Measurements from ENCODE around the gene SNED1. TPM values are rescaled to one million over a fixed set of nuclear protein-coding genes. Genes with fewer than 3 reads are reported as not detected.

Gene SNED1
- total RNA-seq, 2 experiments from 2014 or later: 2.8 to 13.6 TPM

GRCh38 chr2:240967681-240968621 is 30.5 kb upstream of the SNED1 start:
- no peak overlapping the region for H3K4me2 ChIP-seq (ENCODE audit: low read length)
- intact Hi-C loops (cut with micrococcal nuclease; ENCODE audit: unreplicated experiment): no loop called here
- H3K4me3 ChIP-seq (ENCODE audit: low read depth, low read length, poor library complexity, severe bottlenecking): no peak overlapping the region
- no peak for DNase-seq (ENCODE audit: low spot score)
- POLR2A ChIA-PET: no interaction called here
- no peaks in the 10 kb centered on the region for H3K9me2 ChIP-seq (ENCODE audit: insufficient read depth, low read length)
- H2AFZ ChIP-seq (ENCODE audit: low read length): no peak overlapping the region
- no peaks in the 10 kb centered on the region for H3K9me3 ChIP-seq (ENCODE audit: low read length)
- no peaks in the 10 kb centered on the region for H3K4me1 ChIP-seq (ENCODE audit: insufficient read depth, low read length, poor library complexity, severe bottlenecking)
- TF ChIP-seq EZH2phosphoT487 (IDR thresholded peaks at IDR 0.05; ENCODE audit: borderline replicate concordance, low read depth, low read length) (no peak), CTCF (conservative IDR thresholded peaks at IDR 0.05; ENCODE audit: low read length) (no peak)
- H3K36me3 ChIP-seq (ENCODE audit: insufficient read depth, low read length): no peaks in the 10 kb centered on the region
- H3K79me2 ChIP-seq (ENCODE audit: insufficient read depth, low read depth, low read length): no peaks in the 10 kb centered on the region
- CTCF ChIA-PET (ENCODE audit: unreplicated experiment): no interaction called here
- no TSS peak for BruUV-seq (replicated peaks)
- no peak overlapping the region for H3K27ac ChIP-seq (ENCODE audit: low read depth, low read length, poor library complexity, severe bottlenecking)
- no peaks in the 10 kb centered on the region for H4K20me1 ChIP-seq (ENCODE audit: insufficient read depth, low read length)

- no peak for DNase-seq (ENCODE audit: low spot score)
- TF ChIP-seq EZH2phosphoT487 (IDR thresholded peaks at IDR 0.05; ENCODE audit: borderline replicate concordance, low read depth, low read length): no peak
- no peak for TF ChIP-seq CTCF (conservative IDR thresholded peaks at IDR 0.05; ENCODE audit: low read length)
- Histone ChIP-seq H3K4me1 (ENCODE audit: insufficient read depth, low read length, poor library complexity, severe bottlenecking) (no peaks in the 10 kb centered on the region), H3K27ac (ENCODE audit: low read depth, low read length, poor library complexity, severe bottlenecking) (no peak overlapping the region), H3K4me2 (ENCODE audit: low read length) (no peak overlapping the region), H3K9me3 (ENCODE audit: low read length) (no peaks in the 10 kb centered on the region), H2AFZ (ENCODE audit: low read length) (no peak overlapping the region), H4K20me1 (ENCODE audit: insufficient read depth, low read length) (no peaks in the 10 kb centered on the region), H3K4me3 (ENCODE audit: low read depth, low read length, poor library complexity, severe bottlenecking) (no peak overlapping the region), H3K36me3 (ENCODE audit: insufficient read depth, low read length) (no peaks in the 10 kb centered on the region), H3K9me2 (ENCODE audit: insufficient read depth, low read length) (no peaks in the 10 kb centered on the region), H3K79me2 (ENCODE audit: insufficient read depth, low read depth, low read length) (no peaks in the 10 kb centered on the region)
- intact Hi-C loops (cut with micrococcal nuclease; ENCODE audit: unreplicated experiment): no loop called here
- POLR2A ChIA-PET: no interaction called here
- CTCF ChIA-PET (ENCODE audit: unreplicated experiment): no interaction called here
- no TSS peak for BruUV-seq (replicated peaks)
These were observed 29.4 kb upstream of the SNED1 start for GRCh38 chr2:240968731-240969624.

Measured in OCI-LY7 (cell line).